HL-60 (cell line): ENCODE measurements around the gene TAB3.

Source experiments
- DNase-seq, 2 experiments: peaks; one replicate each; pipeline ENCODE4 v3.0.0-alpha.2; 2010 to 2020; ENCODE audit warnings: low read depth in 1 of 2, low spot score in 1 of 2
- H3K27ac ChIP-seq: fragments of 250-450 bp; sonication (Bioruptor Pico); replicated peaks from 2 replicates; pipeline ENCODE4 v1.5.1; 2020; ENCODE audit warnings: mild to moderate bottlenecking, moderate library complexity
- H3K27me3 ChIP-seq: fragments of 250-450 bp; sonication (Bioruptor Pico); 2 replicates; pipeline ENCODE4 v1.5.1; 2021; ENCODE audit warnings: mild to moderate bottlenecking, moderate library complexity; ENCODE audit not compliant: insufficient read depth, poor library complexity, severe bottlenecking
- H3K4me3 ChIP-seq: replicated peaks from 2 replicates; pipeline ENCODE4 v1.5.1; 2011; ENCODE audit warnings: mild to moderate bottlenecking, control low read depth, low read length; ENCODE audit not compliant: insufficient read depth
- CTCF ChIP-seq: IDR thresholded peaks from one replicate; pipeline ENCODE4 v1.5.1; 2011; ENCODE audit warnings: low read length, control low read depth, inconsistent platforms; ENCODE audit not compliant: insufficient read depth
- GABPA ChIP-seq: IDR thresholded peaks from 2 replicates; pipeline ENCODE4 v1.6.1; 2012; ENCODE audit warnings: low read depth
- POLR2AphosphoS5 ChIP-seq: IDR thresholded peaks from 2 replicates; pipeline ENCODE4 v1.6.1; 2012; ENCODE audit warnings: low read depth
- REST ChIP-seq: IDR thresholded peaks from 2 replicates; pipeline ENCODE4 v1.6.1; 2012; ENCODE audit warnings: low read depth; ENCODE audit not compliant: insufficient replicate concordance
- SPI1 ChIP-seq: IDR thresholded peaks from 2 replicates; pipeline ENCODE4 v1.6.1; 2012; ENCODE audit warnings: low read depth, mild to moderate bottlenecking, borderline replicate concordance

TAB3 gene

GRCh38 chrX:30822764-30823163, 66.3 kb downstream of the TAB3 start:
- H3K27me3 ChIP-seq, result peaks cover 3% of the 10 kb centered on the region
- DNase-seq, result no peak
- H3K27ac ChIP-seq, result no peak overlapping the region
- H3K4me3 ChIP-seq, result no peak overlapping the region
- TF ChIP-seq GABPA, result no peak
- no peak for TF ChIP-seq CTCF
- TF ChIP-seq SPI1, result no peak
- TF ChIP-seq REST, result no peak
- no peak for TF ChIP-seq POLR2AphosphoS5

GRCh38 chrX:30822068-30822681, 66.9 kb downstream of the TAB3 start:
- TF ChIP-seq CTCF, result no peak
- peak; percentile 74 for TF ChIP-seq SPI1
- Histone ChIP-seq H3K27ac (no peak overlapping the region), H3K27me3 (peaks cover 3% of the 10 kb centered on the region), H3K4me3 (no peak overlapping the region)
- DNase-seq, result peak in 1 of 2 experiments; percentile 3

- peaks cover 3% of the 10 kb centered on the region for H3K27me3 ChIP-seq
- H3K27ac ChIP-seq, result no peak overlapping the region
- no peak for TF ChIP-seq GABPA
- H3K4me3 ChIP-seq, result no peak overlapping the region
- DNase-seq, result no peak
These were observed 67.9 kb downstream of the TAB3 start for GRCh38 chrX:30821116-30821515.

- peaks cover 3% of the 10 kb centered on the region for H3K27me3 ChIP-seq
- no peak overlapping the region for H3K27ac ChIP-seq
- no peak for TF ChIP-seq POLR2AphosphoS5
- no peak for TF ChIP-seq SPI1
- no peak for TF ChIP-seq GABPA
- no peak for TF ChIP-seq REST
- no peak for TF ChIP-seq CTCF
- no peak overlapping the region for H3K4me3 ChIP-seq
- DNase-seq, result no peak
These were observed 70.0 kb downstream of the TAB3 start for GRCh38 chrX:30819080-30819479.
